ENCODE data around the gene PPP2R2C. TPM values are rescaled to one million over a fixed set of nuclear protein-coding genes. Genes with fewer than 3 reads are reported as not detected.

The PPP2R2C gene
- total and polyA plus RNA-seq, 9 of the 15 experiments (the other 6 are each of a cell fraction or from before 2014, with no cell fraction given), result 0.04 to 0.06 TPM; not detected in 7

DNA sequence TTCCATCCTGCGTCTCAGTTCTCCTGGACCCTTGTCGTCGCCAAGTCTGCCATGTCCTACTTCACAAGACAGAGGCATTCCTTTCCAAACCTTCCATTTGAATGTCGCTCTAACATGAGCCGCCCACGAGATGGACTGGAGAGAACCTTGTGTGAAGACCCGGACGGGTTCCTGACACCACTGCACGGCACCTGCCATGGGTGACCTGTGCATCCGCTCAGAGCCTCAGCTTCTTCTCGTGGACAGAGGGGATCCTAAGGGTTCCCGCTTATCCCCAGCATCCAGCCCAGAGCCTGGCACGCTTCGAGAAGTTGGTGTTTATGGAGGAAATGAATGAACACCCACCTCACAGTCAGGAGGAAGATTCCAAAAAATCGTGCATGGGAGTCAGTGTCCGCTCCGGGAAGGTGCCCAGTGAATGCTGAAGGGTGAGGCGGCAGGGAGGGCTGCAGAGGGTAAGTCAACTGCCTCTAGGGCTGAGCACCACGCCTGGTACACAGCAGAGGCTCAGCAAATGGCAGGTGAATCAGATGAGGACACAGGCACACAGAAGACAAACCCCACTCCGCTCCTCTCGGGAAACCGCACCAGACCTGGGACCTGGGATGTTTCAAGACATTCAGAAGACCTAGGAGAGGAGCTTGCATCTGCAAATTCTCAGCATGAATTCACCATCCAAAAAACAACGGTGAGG is 150.2 kb downstream of the PPP2R2C start:
- Histone ChIP-seq H3K4me2 (ENCODE audit: insufficient read depth, low read length) (no peak overlapping the region), H3K9me3 (replicated peaks; ENCODE audit: control insufficient read depth, insufficient read depth, low read depth, low read length) (no peaks in the 10 kb centered on the region), H3K36me3 (ENCODE audit: control insufficient read depth, insufficient read depth, low read length) (no peaks in the 10 kb centered on the region), H3K9me1 (ENCODE audit: control insufficient read depth, insufficient read depth, low read length) (no peaks in the 10 kb centered on the region), H3K4me1 (replicated peaks in 1 of 2; ENCODE audit: control insufficient read depth in 2 of 2, insufficient read depth in 2 of 2, low read length in 2 of 2) (no peaks in the 10 kb centered on the region), H3K4me3 (no peak overlapping the region), H3K79me2 (ENCODE audit: control insufficient read depth, insufficient read depth, low read length) (no peaks in the 10 kb centered on the region), H3K27ac (ENCODE audit: extremely low read depth, low read depth, low read length) (no peak overlapping the region), H3K27me3 (ENCODE audit: control insufficient read depth in 2 of 2, insufficient read depth in 2 of 2, low read length in 2 of 2) (peaks cover 12 to 48% of the 10 kb centered on the region in 2 experiments; a peak in 4 of 5 replicates), H3K9ac (ENCODE audit: insufficient read depth in 1 of 2, low read depth in 2 of 2, low read length in 2 of 2) (no peak overlapping the region), H2AFZ (ENCODE audit: low read depth, low read length) (no peak overlapping the region), H4K20me1 (replicated peaks; ENCODE audit: control insufficient read depth, insufficient read depth, low read length) (no peaks in the 10 kb centered on the region; the same call in 1 of the 2 replicates)
- FAIRE-seq (no peak), ATAC-seq (no peak), DNase-seq (ENCODE audit: extremely low read depth in 1 of 4, low spot score in 3 of 4) (no peak)
- in situ Hi-C loops (cut with MboI), result no loop called here
- WGBS (ENCODE audit: insufficient coverage, low coverage, missing lambda C conversion rate), result under 1% methylated on average over 23 of the region's 23 CpGs
- intact Hi-C loops (cut with micrococcal nuclease), result no loop called here
- TF ChIP-seq TAF15 (IDR thresholded peaks at IDR 0.05; ENCODE audit: low read depth, low read length), result no peak
- TF ChIP-seq, protein P1, sequence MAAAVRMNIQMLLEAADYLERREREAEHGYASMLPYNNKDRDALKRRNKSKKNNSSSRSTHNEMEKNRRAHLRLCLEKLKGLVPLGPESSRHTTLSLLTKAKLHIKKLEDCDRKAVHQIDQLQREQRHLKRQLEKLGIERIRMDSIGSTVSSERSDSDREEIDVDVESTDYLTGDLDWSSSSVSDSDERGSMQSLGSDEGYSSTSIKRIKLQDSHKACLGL (CRISPR knock-in tag; IDR thresholded peaks at IDR 0.05; ENCODE audit: borderline replicate concordance, poor library complexity, severe bottlenecking), result no peak
- no peak for TF ChIP-seq ZNF436 (CRISPR knock-in tag; IDR thresholded peaks at IDR 0.05)
- no peak for TF ChIP-seq PHTF2 (CRISPR knock-in tag; IDR thresholded peaks at IDR 0.05)
- TF ChIP-seq RB1 (IDR thresholded peaks at IDR 0.05; ENCODE audit: low read depth), result no peak
- TF ChIP-seq ZNF41 (CRISPR knock-in tag; conservative IDR thresholded peaks at IDR 0.05), result no peak
- no peak for TF ChIP-seq DLX4 (CRISPR knock-in tag; IDR thresholded peaks at IDR 0.05)
- no peak for TF ChIP-seq GABPB1 (CRISPR knock-in tag; IDR thresholded peaks at IDR 0.05)
- POLR2A ChIA-PET, result no interaction called here
- BruUV-seq (replicated peaks), result no TSS peak
- CTCF ChIA-PET (ENCODE audit: low intra/inter-chr PET ratio), result no interaction called here
